ENCODE results near the gene BAIAP3.

Gene BAIAP3

DNA sequence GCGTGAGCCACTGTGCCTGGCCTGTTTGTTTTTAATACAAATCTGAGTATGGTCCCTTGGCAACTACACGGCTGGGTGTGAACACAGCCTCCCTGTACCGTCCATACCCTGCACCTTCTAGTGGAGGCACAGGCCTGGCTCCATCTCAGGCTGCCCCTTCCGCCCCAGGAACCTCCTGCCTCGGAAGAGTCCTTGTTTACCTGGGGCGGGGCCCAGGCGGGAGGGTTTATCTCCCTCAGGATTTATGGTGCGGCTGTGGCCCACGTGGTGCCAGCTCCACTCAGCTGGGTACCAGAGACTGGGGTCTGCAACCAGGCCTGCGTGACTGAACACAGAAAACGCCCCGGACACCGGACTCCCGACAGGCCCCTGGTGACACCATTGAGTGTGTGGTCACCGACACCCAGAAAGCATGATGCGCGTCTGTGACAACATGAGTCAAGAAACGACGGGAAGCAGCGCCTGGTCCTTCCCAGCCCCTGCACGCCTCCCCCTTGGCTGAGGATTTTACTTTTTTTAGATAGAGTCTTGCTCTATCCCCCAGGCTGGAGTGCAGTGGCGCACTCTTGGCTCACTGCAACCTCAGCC lies 62.1 kb downstream of the BAIAP3 start:
- FAIRE-seq: no peak

DNA sequence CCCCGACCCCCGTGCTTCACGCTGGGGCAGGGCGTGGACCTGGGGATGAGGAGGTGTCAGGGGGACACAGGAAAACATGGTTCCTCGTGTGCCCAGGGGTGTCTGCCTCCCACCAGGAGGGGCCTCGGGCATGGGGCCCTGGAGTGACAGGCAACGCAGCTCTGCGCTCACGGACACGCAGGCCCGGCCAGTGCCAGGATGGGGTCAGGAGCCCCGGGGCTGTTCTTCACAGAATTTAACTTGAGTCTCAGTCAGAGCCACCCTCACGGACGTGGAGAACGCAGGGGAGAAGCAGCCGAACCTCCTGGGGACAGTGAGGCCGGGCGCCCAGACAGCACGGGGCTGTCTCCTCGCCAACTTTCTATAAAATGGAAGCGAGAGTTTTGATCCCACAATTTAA lies 64.3 kb downstream of the BAIAP3 start:
- FAIRE-seq: no peak

DNA sequence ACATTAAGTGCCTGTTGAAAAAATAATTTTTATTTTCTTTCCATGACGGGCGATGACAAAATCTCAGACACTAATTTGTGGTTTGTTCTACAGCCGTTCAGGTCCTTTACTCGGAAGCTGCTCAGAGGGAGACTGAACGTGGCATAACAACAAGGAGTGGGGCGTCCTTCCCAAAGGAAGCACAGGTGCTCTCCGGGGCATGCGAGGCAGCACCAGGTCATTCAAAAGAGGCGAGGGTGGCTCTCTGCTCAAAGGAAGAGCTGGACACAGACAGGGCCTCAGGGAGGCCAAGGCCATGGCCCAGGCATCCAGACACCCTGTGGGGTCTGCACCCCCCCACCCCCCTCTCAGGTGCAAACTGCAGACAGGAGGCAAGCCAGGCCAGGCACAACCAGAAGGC lies 64.9 kb downstream of the BAIAP3 start:
- FAIRE-seq: no peak

All from TTC549 (cell line).